OCI-LY3 (cell line): ENCODE data around the gene CACNB1.

Source experiments
- EZH2phosphoT487 ChIP-seq: fragments of 200-600 bp; shearing (Covaris generic); IDR thresholded peaks from 2 replicates; pipeline ENCODE4 v1.6.1; 2018; ENCODE audit warnings: antibody characterized with exemption, mixed run types, low read depth
- TF ChIP-seq, protein P1 (sequence below): fragments of 200-600, 300-600 bp; sonication (generic); IDR thresholded peaks from 2 replicates; pipeline ENCODE4 v1.5.1; 2014; ENCODE audit warnings: antibody characterized with exemption, low read length, low read depth

DNA sequence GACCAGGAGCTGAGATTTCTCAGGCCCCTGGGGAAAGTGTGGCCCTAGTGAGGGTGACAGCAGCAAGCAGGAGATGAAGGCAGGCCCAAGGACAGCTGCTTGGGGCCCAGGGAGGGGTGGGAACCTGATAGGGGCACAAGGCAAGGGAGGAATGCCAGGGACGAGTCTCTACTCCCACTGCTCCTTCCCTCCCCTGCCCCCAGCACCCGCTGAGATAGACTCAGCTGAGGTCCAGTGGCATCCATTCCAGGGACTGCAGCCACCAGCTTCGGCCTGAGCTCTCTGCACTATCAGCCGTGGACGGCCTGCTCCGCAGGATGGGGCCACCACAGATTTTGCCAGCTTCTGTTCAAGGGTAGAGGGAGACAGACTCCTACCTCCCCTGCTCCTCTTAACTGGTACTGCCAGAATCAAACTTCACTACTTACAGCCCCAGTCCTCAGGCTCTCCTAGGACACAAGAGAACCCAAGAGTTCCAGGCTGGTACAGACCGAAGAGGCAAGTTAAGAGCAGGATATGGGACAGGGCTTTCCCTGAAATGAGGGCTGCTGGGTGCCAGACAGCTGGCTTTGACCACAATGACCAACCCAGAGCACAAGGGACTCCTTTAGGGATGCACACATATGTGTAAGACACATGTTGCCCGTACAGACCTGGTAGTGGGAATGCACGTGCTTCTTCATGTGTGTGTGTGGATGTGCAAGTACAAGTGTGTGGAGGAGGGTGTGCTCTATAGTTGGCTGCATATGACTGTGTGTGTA lies 5.5 kb downstream of the CACNB1 start:
- TF ChIP-seq, protein P1, sequence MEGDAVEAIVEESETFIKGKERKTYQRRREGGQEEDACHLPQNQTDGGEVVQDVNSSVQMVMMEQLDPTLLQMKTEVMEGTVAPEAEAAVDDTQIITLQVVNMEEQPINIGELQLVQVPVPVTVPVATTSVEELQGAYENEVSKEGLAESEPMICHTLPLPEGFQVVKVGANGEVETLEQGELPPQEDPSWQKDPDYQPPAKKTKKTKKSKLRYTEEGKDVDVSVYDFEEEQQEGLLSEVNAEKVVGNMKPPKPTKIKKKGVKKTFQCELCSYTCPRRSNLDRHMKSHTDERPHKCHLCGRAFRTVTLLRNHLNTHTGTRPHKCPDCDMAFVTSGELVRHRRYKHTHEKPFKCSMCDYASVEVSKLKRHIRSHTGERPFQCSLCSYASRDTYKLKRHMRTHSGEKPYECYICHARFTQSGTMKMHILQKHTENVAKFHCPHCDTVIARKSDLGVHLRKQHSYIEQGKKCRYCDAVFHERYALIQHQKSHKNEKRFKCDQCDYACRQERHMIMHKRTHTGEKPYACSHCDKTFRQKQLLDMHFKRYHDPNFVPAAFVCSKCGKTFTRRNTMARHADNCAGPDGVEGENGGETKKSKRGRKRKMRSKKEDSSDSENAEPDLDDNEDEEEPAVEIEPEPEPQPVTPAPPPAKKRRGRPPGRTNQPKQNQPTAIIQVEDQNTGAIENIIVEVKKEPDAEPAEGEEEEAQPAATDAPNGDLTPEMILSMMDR: no peak
- TF ChIP-seq EZH2phosphoT487: no peak
